ENCODE results near the gene MDFI.

GRCh38 chr6:41637194-41638001 lies 870 bp upstream of the MDFI start:
- TF ChIP-seq, protein P1, sequence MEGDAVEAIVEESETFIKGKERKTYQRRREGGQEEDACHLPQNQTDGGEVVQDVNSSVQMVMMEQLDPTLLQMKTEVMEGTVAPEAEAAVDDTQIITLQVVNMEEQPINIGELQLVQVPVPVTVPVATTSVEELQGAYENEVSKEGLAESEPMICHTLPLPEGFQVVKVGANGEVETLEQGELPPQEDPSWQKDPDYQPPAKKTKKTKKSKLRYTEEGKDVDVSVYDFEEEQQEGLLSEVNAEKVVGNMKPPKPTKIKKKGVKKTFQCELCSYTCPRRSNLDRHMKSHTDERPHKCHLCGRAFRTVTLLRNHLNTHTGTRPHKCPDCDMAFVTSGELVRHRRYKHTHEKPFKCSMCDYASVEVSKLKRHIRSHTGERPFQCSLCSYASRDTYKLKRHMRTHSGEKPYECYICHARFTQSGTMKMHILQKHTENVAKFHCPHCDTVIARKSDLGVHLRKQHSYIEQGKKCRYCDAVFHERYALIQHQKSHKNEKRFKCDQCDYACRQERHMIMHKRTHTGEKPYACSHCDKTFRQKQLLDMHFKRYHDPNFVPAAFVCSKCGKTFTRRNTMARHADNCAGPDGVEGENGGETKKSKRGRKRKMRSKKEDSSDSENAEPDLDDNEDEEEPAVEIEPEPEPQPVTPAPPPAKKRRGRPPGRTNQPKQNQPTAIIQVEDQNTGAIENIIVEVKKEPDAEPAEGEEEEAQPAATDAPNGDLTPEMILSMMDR (conservative IDR thresholded peaks at IDR 0.05): no peak
- no peak for TF ChIP-seq EZH2 (IDR thresholded peaks at IDR 0.05; ENCODE audit: low read depth)

Measured in PC-9 (cell line).